A673 (cell line): ENCODE measurements around the gene STAC3. TPM values are rescaled to one million over a fixed set of nuclear protein-coding genes. Genes with fewer than 3 reads are reported as not detected.

Experiments used
- BruUV-seq: library from RNA; stranded (reverse); fragments of 400-500 nt; replicated peaks from 2 replicates; lab custom pipeline; 2021; lab: Mats Ljungman, UMichigan
- CTCF ChIA-PET: fragments of 300-600 bp; sonication (Branson Sonifier 250); formaldehyde crosslinking; loops from one replicate; lab custom pipeline; 2022; ENCODE audit warnings: antibody characterized with exemption; lab: Charles Lee
- POLR2A ChIA-PET: fragments of 300-600 bp; sonication (Branson Sonifier 250); formaldehyde crosslinking; loops from one replicate; lab custom pipeline; 2022; ENCODE audit warnings: antibody characterized with exemption; ENCODE audit not compliant: low non-redundant PET; lab: Charles Lee
- DNase-seq: peaks from one replicate; pipeline ENCODE4 v3.0.0-alpha.2; 2015; ENCODE audit warnings: low spot score
- H3K27ac ChIP-seq: fragments of 200-600 bp; sonication (generic); 2 replicates; pipeline ENCODE4 v1.5.1; 2016; ENCODE audit warnings: mixed run types, low read depth, mild to moderate bottlenecking, mixed read lengths, antibody characterized with exemption, low read length; ENCODE audit not compliant: poor library complexity, severe bottlenecking
- H3K27me3 ChIP-seq: fragments of 200-600 bp; sonication (generic); replicated peaks from 2 replicates; pipeline ENCODE4 v1.6.1; 2017; ENCODE audit warnings: mixed run types, low read depth, mild to moderate bottlenecking, mixed read lengths, antibody characterized with exemption, low read length; ENCODE audit not compliant: insufficient read depth, poor library complexity
- H3K36me3 ChIP-seq: fragments of 200-600 bp; sonication (generic); 2 replicates; pipeline ENCODE4 v1.6.1; 2016; ENCODE audit warnings: mixed run types, mild to moderate bottlenecking, mixed read lengths, antibody characterized with exemption, low read length; ENCODE audit not compliant: insufficient read depth, poor library complexity, severe bottlenecking
- H3K4me1 ChIP-seq: fragments of 200-600 bp; sonication (generic); 2 replicates; pipeline ENCODE4 v1.6.1; 2017; ENCODE audit warnings: mixed run types, mild to moderate bottlenecking, mixed read lengths, antibody characterized with exemption, low read length; ENCODE audit not compliant: insufficient read depth, poor library complexity, severe bottlenecking
- H3K4me3 ChIP-seq: fragments of 200-600 bp; sonication (generic); 2 replicates; pipeline ENCODE4 v1.5.1; 2016; ENCODE audit warnings: low read depth, mixed run types, mild to moderate bottlenecking, mixed read lengths, low read length; ENCODE audit not compliant: poor library complexity, severe bottlenecking
- H3K9me3 ChIP-seq: fragments of 200-600 bp; sonication (generic); 2 replicates; pipeline ENCODE4 v1.6.1; 2016; ENCODE audit warnings: mixed run types, low read depth, mild to moderate bottlenecking, mixed read lengths, antibody characterized with exemption, low read length; ENCODE audit not compliant: poor library complexity, severe bottlenecking
- CTCF ChIP-seq: fragments of 300-800, 200-600 bp; sonication (generic); conservative IDR thresholded peaks from 2 replicates; pipeline ENCODE4 v1.5.1; 2017; ENCODE audit warnings: low read depth, mild to moderate bottlenecking, antibody characterized with exemption, low read length, moderate library complexity, mixed read lengths
- EZH2 ChIP-seq: fragments of 200-600 bp; sonication (generic); IDR thresholded peaks from 2 replicates; pipeline ENCODE4 v1.6.1; 2017; ENCODE audit warnings: borderline replicate concordance, low read depth, mild to moderate bottlenecking, mixed read lengths, antibody characterized with exemption, low read length; ENCODE audit not compliant: poor library complexity, severe bottlenecking
- intact Hi-C: fragments of 100-400 bp; cut with micrococcal nuclease; formaldehyde crosslinking; loops from one replicate; pipeline ENCODE4 v1.10.0; 2022; ENCODE audit not compliant: unreplicated experiment
- total RNA-seq: library from RNA; stranded (reverse); gene quantifications from 2 replicates; pipeline ENCODE4 v1.2.3, GENCODE V29; 2021

STAC3 gene
- total RNA-seq, 1 experiment from 2014 or later = 7.0 TPM

GRCh38 chr12:57244312-57244696, 6.7 kb downstream of the STAC3 start:
- no peak for DNase-seq
- peaks cover 26% of the 10 kb centered on the region for H3K4me1 ChIP-seq
- H3K27me3 ChIP-seq = peaks cover 12% of the 10 kb centered on the region
- TF ChIP-seq CTCF (no peak), EZH2 (no peak)
- no peaks in the 10 kb centered on the region for H3K36me3 ChIP-seq
- POLR2A ChIA-PET = interaction anchor here (0.5 kb wide), 1 partner anchor 258 kb away, joined by 3 read pairs; no protein-coding TSS in a partner anchor
- intact Hi-C loops = loop anchor here (5.0 kb wide), 1 partner anchor 117 kb away; the partner anchor contains the start of gene LRP1
- no peaks in the 10 kb centered on the region for H3K9me3 ChIP-seq
- BruUV-seq = no TSS peak
- CTCF ChIA-PET = interaction anchor here (2.3 kb wide), 1 partner anchor 30 kb away, joined by 50 read pairs; no protein-coding TSS in a partner anchor
- H3K27ac ChIP-seq = no peak overlapping the region
- H3K4me3 ChIP-seq = no peak overlapping the region

DNA sequence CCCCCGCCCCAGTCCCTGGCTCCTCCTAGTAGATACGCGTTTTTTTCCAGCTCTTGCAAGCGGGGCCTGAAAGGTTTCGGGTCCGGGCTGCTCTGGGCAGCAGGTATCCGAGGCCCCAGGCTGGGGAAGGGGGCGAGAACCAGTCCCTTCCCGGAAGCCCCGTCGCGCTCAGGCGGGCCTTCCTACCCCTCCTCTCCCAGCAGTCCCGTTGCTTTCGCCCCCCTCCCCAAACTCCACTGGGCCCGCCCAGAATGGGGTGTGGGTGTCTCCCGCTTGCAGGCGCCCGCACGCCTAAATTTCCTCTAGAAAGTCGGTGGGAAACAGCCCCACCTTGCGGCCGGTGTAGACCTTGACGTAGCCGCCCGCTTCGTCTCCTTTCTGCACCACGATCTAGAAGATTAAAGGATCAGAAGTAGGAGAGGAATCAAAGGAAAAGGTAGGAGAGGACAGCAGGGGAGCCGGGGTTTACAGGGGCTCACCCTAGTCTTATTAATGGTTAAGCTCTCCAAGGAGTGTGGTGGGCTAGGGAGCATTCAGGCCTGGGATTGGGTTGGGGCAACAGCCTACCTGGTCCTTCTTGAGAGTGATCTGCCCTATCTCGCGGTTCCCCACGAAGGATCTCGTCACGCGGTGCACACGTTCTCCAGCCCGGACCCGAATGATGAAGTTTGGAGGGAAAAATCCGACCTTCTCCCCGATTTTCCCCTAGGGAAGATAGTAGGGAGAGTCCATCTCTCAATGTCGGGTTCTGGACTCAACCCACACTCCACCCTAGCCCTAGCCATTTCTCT, 7.3 kb downstream of the STAC3 start:
- H3K9me3 ChIP-seq = no peaks in the 10 kb centered on the region
- intact Hi-C loops = loop anchor here (1.0 to 5.0 kb wide), 2 partner anchors 30 to 116 kb away; partner anchors contain the start of gene LRP1
- H3K4me3 ChIP-seq = peak overlapping the region; percentile 50
- ChIA-PET POLR2A (interaction anchor here (0.5 to 0.6 kb wide), 3 partner anchors 8 to 258 kb away, joined by 3 to 17 read pairs (median 7); no protein-coding TSS in a partner anchor), CTCF (interaction anchor here (0.5 to 2.3 kb wide), 17 partner anchors 14 to 758 kb away, joined by 3 to 50 read pairs (median 7); partner anchors contain the start of genes LRP1, NEMP1 and SHMT2)
- TF ChIP-seq EZH2 (no peak), CTCF (peak; percentile 90)
- H3K27ac ChIP-seq = peak overlapping the region; percentile 49
- H3K36me3 ChIP-seq = no peaks in the 10 kb centered on the region
- H3K27me3 ChIP-seq = peaks cover 12% of the 10 kb centered on the region
- peak; percentile 93 for DNase-seq
- BruUV-seq = no TSS peak
- H3K4me1 ChIP-seq = peaks cover 31% of the 10 kb centered on the region

DNA sequence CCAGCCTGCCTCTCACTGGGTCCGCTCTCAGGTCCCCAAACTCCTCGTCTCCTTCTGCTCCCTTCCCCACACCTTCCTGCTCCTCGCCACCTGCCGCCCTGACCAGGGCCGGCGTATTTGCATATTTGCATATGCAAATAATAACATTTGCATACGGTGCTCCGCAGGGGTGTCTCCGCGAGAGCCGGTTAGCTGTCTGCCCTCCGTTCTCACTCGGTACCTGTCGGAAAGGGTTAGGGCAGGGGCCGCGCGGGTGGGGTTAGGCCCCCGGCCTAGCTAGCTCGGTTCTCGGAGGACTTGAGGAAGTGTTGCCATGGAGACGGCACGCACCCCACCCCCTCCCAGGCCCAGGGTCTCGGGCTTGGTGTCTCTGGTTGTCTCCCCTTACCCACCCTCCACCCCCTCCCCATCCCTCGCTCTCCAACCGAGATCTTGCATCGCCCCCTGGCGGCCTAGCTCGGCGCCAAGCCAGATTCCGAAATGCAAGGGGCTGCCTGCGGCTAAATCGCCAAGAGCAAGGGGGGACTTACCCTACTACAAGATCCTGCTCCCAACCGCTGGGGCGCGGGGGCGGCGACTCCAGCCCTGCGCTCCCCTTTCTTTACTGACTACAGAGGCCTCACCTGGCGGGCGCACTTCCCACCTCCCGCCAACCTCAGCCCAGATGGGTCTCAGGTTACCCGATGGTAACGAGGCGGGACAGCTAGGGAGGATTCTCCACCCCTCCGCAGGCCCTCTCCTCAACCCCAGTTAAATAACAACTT, 8.1 kb downstream of the STAC3 start:
- POLR2A ChIA-PET = interaction anchor here (0.6 kb wide), 3 partner anchors 9 to 210 kb away, joined by 4 to 17 read pairs (median 7); partner anchors contain the start of gene SHMT2
- BruUV-seq = no TSS peak
- DNase-seq = peak; percentile 89
- Histone ChIP-seq H3K4me3 (peak overlapping the region; percentile 50), H3K9me3 (no peaks in the 10 kb centered on the region), H3K4me1 (peaks cover 39% of the 10 kb centered on the region), H3K27me3 (peaks cover 12% of the 10 kb centered on the region), H3K36me3 (no peaks in the 10 kb centered on the region), H3K27ac (peak overlapping the region; percentile 49)
- TF ChIP-seq CTCF = peak; percentile 93
- TF ChIP-seq EZH2 = no peak
- intact Hi-C loops = loop anchor here (1.0 to 5.0 kb wide), 2 partner anchors 30 to 116 kb away; partner anchors contain the start of gene LRP1
- CTCF ChIA-PET = interaction anchor here (0.5 to 2.3 kb wide), 22 partner anchors 14 to 757 kb away, joined by 3 to 50 read pairs (median 6); partner anchors contain the start of genes LRP1, NEMP1 and SHMT2
